H9 (cell line): ENCODE data around the gene SSTR1. TPM values are rescaled to one million over a fixed set of nuclear protein-coding genes. Genes with fewer than 3 reads are reported as not detected.
A peak's percentile ranks its signal among the peaks of the same experiment; 100 is the strongest.

Experiments used
- DNase-seq: peaks from one replicate; pipeline ENCODE4 v3.0.0-alpha.2; 2017
- H2AFZ ChIP-seq: one replicate; pipeline ENCODE4 v1.6.1; 2013; ENCODE audit warnings: mild to moderate bottlenecking, low read length, control low read depth, moderate library complexity
- H2AK5ac ChIP-seq: 2 replicates; pipeline ENCODE4 v1.6.1; 2013; ENCODE audit warnings: low read length, control low read depth, mixed read lengths; ENCODE audit not compliant: insufficient read length
- H2BK120ac ChIP-seq: one replicate; pipeline ENCODE4 v1.6.1; 2013; ENCODE audit warnings: low read depth, mild to moderate bottlenecking, low read length, control low read depth, inconsistent platforms; ENCODE audit not compliant: poor library complexity, severe bottlenecking
- H2BK12ac ChIP-seq: 2 replicates; pipeline ENCODE4 v1.6.1; 2013; ENCODE audit warnings: low read length, control low read depth, mixed read lengths, low read depth; ENCODE audit not compliant: insufficient read length
- H2BK15ac ChIP-seq: 2 replicates; pipeline ENCODE4 v1.6.1; 2013; ENCODE audit warnings: low read depth, low read length, control low read depth
- H2BK20ac ChIP-seq: one replicate; pipeline ENCODE4 v1.6.1; 2013; ENCODE audit warnings: low read depth, mild to moderate bottlenecking, low read length, control low read depth, inconsistent platforms; ENCODE audit not compliant: poor library complexity, severe bottlenecking
- H2BK5ac ChIP-seq: 2 replicates; pipeline ENCODE4 v1.6.1; 2013; ENCODE audit warnings: low read length, control low read depth, mixed read lengths; ENCODE audit not compliant: insufficient read length
- H3K14ac ChIP-seq: 2 replicates; pipeline ENCODE4 v1.6.1; 2013; ENCODE audit warnings: low read length, control low read depth; ENCODE audit not compliant: insufficient read depth
- H3K18ac ChIP-seq: 2 replicates; pipeline ENCODE4 v1.6.1; 2013; ENCODE audit warnings: low read depth, mild to moderate bottlenecking, mixed read lengths, low read length, control low read depth; ENCODE audit not compliant: insufficient read length
- H3K23ac ChIP-seq: 2 replicates; pipeline ENCODE4 v1.6.1; 2013; ENCODE audit warnings: low read length, control low read depth, mixed read lengths, low read depth; ENCODE audit not compliant: insufficient read length
- H3K23me2 ChIP-seq: 2 replicates; pipeline ENCODE4 v1.6.1; 2013; ENCODE audit warnings: low read depth, mild to moderate bottlenecking, mixed read lengths, low read length, control low read depth; ENCODE audit not compliant: insufficient read length, poor library complexity, severe bottlenecking
- H3K27ac ChIP-seq: 2 replicates; pipeline ENCODE4 v1.5.1; 2013; ENCODE audit warnings: low read length, control low read depth, mixed read lengths, low read depth; ENCODE audit not compliant: insufficient read length
- H3K27me3 ChIP-seq: 2 replicates; pipeline ENCODE4 v1.6.1; 2013; ENCODE audit warnings: low read length, control low read depth, inconsistent platforms; ENCODE audit not compliant: insufficient read depth
- H3K4ac ChIP-seq: 2 replicates; pipeline ENCODE4 v1.6.1; 2013; ENCODE audit warnings: low read depth, mild to moderate bottlenecking, control low read depth, inconsistent platforms, low read length, moderate library complexity
- H3K4me1 ChIP-seq: 2 replicates; pipeline ENCODE4 v1.6.1; 2013; ENCODE audit warnings: low read length, control low read depth, inconsistent platforms; ENCODE audit not compliant: insufficient read depth
- H3K4me2 ChIP-seq: 2 replicates; pipeline ENCODE4 v1.6.1; 2013; ENCODE audit warnings: low read length, control low read depth, mixed read lengths; ENCODE audit not compliant: insufficient read length, insufficient read depth
- H3K56ac ChIP-seq: 2 replicates; pipeline ENCODE4 v1.6.1; 2013; ENCODE audit warnings: low read depth, mild to moderate bottlenecking, mixed read lengths, low read length, control low read depth; ENCODE audit not compliant: insufficient read length
- H3K79me1 ChIP-seq: 2 replicates; pipeline ENCODE4 v1.6.1; 2013; ENCODE audit warnings: low read depth, mild to moderate bottlenecking, moderate library complexity, low read length, control low read depth, inconsistent platforms; ENCODE audit not compliant: insufficient read depth, poor library complexity, severe bottlenecking
- H3K79me2 ChIP-seq: 2 replicates; pipeline ENCODE4 v1.6.1; 2013; ENCODE audit warnings: low read length, control low read depth, inconsistent platforms; ENCODE audit not compliant: insufficient read depth
- H3K9ac ChIP-seq: 2 replicates; pipeline ENCODE4 v1.6.1; 2013; ENCODE audit warnings: low read length, control low read depth, mixed read lengths; ENCODE audit not compliant: insufficient read length; ENCODE audit errors: extremely low read depth
- H3K9me3 ChIP-seq: one replicate; pipeline ENCODE4 v1.6.1; 2013; ENCODE audit warnings: low read depth, low read length, inconsistent platforms; ENCODE audit not compliant: control insufficient read depth
- H3T11ph ChIP-seq: one replicate; pipeline ENCODE4 v1.6.1; 2013; ENCODE audit warnings: mild to moderate bottlenecking, low read length, control low read depth, inconsistent platforms
- H4K20me1 ChIP-seq: one replicate; pipeline ENCODE4 v1.6.1; 2013; ENCODE audit not compliant: control insufficient read depth, insufficient read length, insufficient read depth
- H4K5ac ChIP-seq: 2 replicates; pipeline ENCODE4 v1.6.1; 2013; ENCODE audit warnings: low read depth, mild to moderate bottlenecking, mixed read lengths, low read length, control low read depth; ENCODE audit not compliant: insufficient read length
- H4K8ac ChIP-seq: replicated peaks from 2 replicates; pipeline ENCODE4 v1.6.1; 2013; ENCODE audit warnings: low read length, control low read depth, mixed read lengths, low read depth; ENCODE audit not compliant: insufficient read length
- H4K91ac ChIP-seq: 2 replicates; pipeline ENCODE4 v1.6.1; 2013; ENCODE audit warnings: low read depth, mild to moderate bottlenecking, moderate library complexity, mixed read lengths, low read length, control low read depth; ENCODE audit not compliant: insufficient read length
- H3K27ac Mint-ChIP-seq, 3 experiments: 2 replicates in 2 of 3; 3 replicates in 1 of 3; pipeline ENCODE4 v1.8.0; 2020 to 2021; ENCODE audit warnings: mixed read lengths in 3 of 3, mild to moderate bottlenecking in 1 of 3, moderate library complexity in 1 of 3
- H3K27me3 Mint-ChIP-seq: 2 replicates; pipeline ENCODE4 v1.8.0; 2021; ENCODE audit warnings: low read depth, mild to moderate bottlenecking, moderate library complexity, mixed read lengths
- H3K36me3 Mint-ChIP-seq, 3 experiments: 2 replicates in 2 of 3; 3 replicates in 1 of 3; pipeline ENCODE4 v1.8.0; 2020 to 2021; ENCODE audit warnings: low read depth in 3 of 3, mixed read lengths in 3 of 3; ENCODE audit not compliant: insufficient read depth in 1 of 3
- H3K4me1 Mint-ChIP-seq, 2 experiments: 2 replicates each; pipeline ENCODE4 v1.8.0; 2020; ENCODE audit warnings: mixed read lengths in 2 of 2
- H3K4me3 Mint-ChIP-seq, 2 experiments: 2 replicates in 1 of 2; 3 replicates in 1 of 2; pipeline ENCODE4 v1.8.0; 2020 to 2021; ENCODE audit warnings: mild to moderate bottlenecking in 2 of 2, mixed read lengths in 2 of 2, moderate library complexity in 1 of 2
- H3K9me3 Mint-ChIP-seq, 2 experiments: 2 replicates in 1 of 2; 3 replicates in 1 of 2; pipeline ENCODE4 v1.8.0; 2020; ENCODE audit warnings: mild to moderate bottlenecking in 2 of 2, mixed read lengths in 2 of 2, moderate library complexity in 1 of 2
- WGBS: extraction: QIAGEN DNeasy Blood & Tissue Kit; methylation state at CpG from one replicate; pipeline ENCODE4 v1.1.7; 2013; ENCODE audit warnings: missing lambda C conversion rate, low lambda C conversion rate, mixed read lengths; ENCODE audit not compliant: insufficient read length; ENCODE audit errors: extremely low coverage; 5-methylcytosine and 5-hydroxymethylcytosine counted together
- total RNA-seq: library from RNA; stranded (reverse); gene quantifications from 2 replicates; pipeline ENCODE4 v1.2.1, GENCODE V29; 2021
- TF ChIP-seq, protein P1 (sequence below): fragments of 200-600 bp; sonication (generic); conservative IDR thresholded peaks from 3 replicates; pipeline ENCODE4 v1.8.0; 2021; ENCODE audit warnings: antibody characterized with exemption, mild to moderate bottlenecking

Gene SSTR1
- total RNA-seq, 1 experiment from 2014 or later = 0.98 TPM

DNA sequence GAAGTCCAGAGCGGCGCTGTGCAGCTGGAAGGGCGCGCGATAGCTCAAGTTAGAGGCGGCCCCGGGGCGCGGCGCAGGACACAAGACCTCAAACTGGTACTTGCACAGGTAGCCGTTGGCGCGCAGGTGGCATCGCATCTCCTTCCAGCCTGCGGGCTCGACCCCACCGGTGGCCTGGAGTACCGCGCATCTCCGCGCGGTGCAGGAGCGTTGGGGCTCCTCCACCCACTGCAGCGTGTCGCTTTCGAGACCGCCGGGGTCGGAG lies 47.6 kb downstream of the SSTR1 start:
- no peak overlapping the region for H4K5ac ChIP-seq
- H2BK5ac ChIP-seq = no peak overlapping the region
- H3K56ac ChIP-seq = no peak overlapping the region
- no peak overlapping the region for H3K23ac ChIP-seq
- H3K23me2 ChIP-seq = peaks cover 13% of the 10 kb centered on the region
- no peak overlapping the region for H3K27ac Mint-ChIP-seq
- TF ChIP-seq, protein P1, sequence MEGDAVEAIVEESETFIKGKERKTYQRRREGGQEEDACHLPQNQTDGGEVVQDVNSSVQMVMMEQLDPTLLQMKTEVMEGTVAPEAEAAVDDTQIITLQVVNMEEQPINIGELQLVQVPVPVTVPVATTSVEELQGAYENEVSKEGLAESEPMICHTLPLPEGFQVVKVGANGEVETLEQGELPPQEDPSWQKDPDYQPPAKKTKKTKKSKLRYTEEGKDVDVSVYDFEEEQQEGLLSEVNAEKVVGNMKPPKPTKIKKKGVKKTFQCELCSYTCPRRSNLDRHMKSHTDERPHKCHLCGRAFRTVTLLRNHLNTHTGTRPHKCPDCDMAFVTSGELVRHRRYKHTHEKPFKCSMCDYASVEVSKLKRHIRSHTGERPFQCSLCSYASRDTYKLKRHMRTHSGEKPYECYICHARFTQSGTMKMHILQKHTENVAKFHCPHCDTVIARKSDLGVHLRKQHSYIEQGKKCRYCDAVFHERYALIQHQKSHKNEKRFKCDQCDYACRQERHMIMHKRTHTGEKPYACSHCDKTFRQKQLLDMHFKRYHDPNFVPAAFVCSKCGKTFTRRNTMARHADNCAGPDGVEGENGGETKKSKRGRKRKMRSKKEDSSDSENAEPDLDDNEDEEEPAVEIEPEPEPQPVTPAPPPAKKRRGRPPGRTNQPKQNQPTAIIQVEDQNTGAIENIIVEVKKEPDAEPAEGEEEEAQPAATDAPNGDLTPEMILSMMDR = no peak; the same call in 1 of the 3 replicates
- peak overlapping the region; percentile 54 to 71 for H3K4me3 Mint-ChIP-seq
- no peak overlapping the region for H4K8ac ChIP-seq
- no peak overlapping the region for H4K91ac ChIP-seq
- H3K9me3 ChIP-seq = no peaks in the 10 kb centered on the region
- no peak overlapping the region for H2AFZ ChIP-seq
- H3K79me1 ChIP-seq = no peaks in the 10 kb centered on the region
- DNase-seq = no peak
- H3K9ac ChIP-seq = no peak overlapping the region
- H3K79me2 ChIP-seq = no peaks in the 10 kb centered on the region
- H3K27me3 Mint-ChIP-seq = peaks cover 81% of the 10 kb centered on the region
- H3K27me3 ChIP-seq = peaks cover 29% of the 10 kb centered on the region
- no peaks in the 10 kb centered on the region for H4K20me1 ChIP-seq
- no peak overlapping the region for H3K4ac ChIP-seq
- H2BK20ac ChIP-seq = no peak overlapping the region
- H2BK120ac ChIP-seq = no peak overlapping the region
- H3K36me3 Mint-ChIP-seq = no peaks in the 10 kb centered on the region; a peak in 1 of 7 replicates
- peak overlapping the region; percentile 72 for H3K4me2 ChIP-seq
- H3T11ph ChIP-seq = no peak overlapping the region
- no peak overlapping the region; the same call in 1 of the 2 replicates for H3K14ac ChIP-seq
- no peak overlapping the region for H3K27ac ChIP-seq
- no peak overlapping the region for H2BK12ac ChIP-seq
- H2AK5ac ChIP-seq = no peak overlapping the region
- WGBS = no CpG with 5 or more reads among the region's 29 CpGs
- H3K18ac ChIP-seq = no peak overlapping the region
- H3K4me1 Mint-ChIP-seq = peaks cover 9 to 11% of the 10 kb centered on the region in 2 experiments
- no peaks in the 10 kb centered on the region; a peak in 1 of 5 replicates for H3K9me3 Mint-ChIP-seq
- H3K4me1 ChIP-seq = 0 out of 2 replicates have a peak, but pooled peaks cover 2% of the 10 kb centered on the region
- H2BK15ac ChIP-seq = no peak overlapping the region
